NCI-H146 treated with DMSO at 0.1 percent for 48 hours (cell line): ENCODE measurements around the gene KBTBD12.

Experiments
- DNase-seq: peaks from one replicate; lab custom pipeline; 2025; ENCODE audit not compliant: unreplicated experiment; lab: John Stamatoyannopoulos, UW

The KBTBD12 gene

GRCh38 chr3:127984241-127984975, 69.4 kb downstream of the KBTBD12 start:
- no peak for DNase-seq

GRCh38 chr3:127985216-127985615, 70.2 kb downstream of the KBTBD12 start:
- DNase-seq = no peak

- DNase-seq = no peak
Measured at GRCh38 chr3:127985655-127986225, 70.7 kb downstream of the KBTBD12 start.

GRCh38 chr3:127986803-127987202, 71.8 kb downstream of the KBTBD12 start:
- no peak for DNase-seq

GRCh38 chr3:127987309-127987995, 72.4 kb downstream of the KBTBD12 start:
- no peak for DNase-seq

GRCh38 chr3:127988770-127989557, 73.9 kb downstream of the KBTBD12 start:
- DNase-seq = no peak

GRCh38 chr3:127990051-127990450, 75.0 kb downstream of the KBTBD12 start:
- DNase-seq = no peak

- DNase-seq = no peak
Measured at GRCh38 chr3:127990461-127990860, 75.4 kb downstream of the KBTBD12 start.

- no peak for DNase-seq
Measured at GRCh38 chr3:127991251-127991650, 76.2 kb downstream of the KBTBD12 start.

GRCh38 chr3:127991681-127992080, 76.6 kb downstream of the KBTBD12 start:
- no peak for DNase-seq

GRCh38 chr3:127992127-127992526, 77.1 kb downstream of the KBTBD12 start:
- DNase-seq = no peak

- DNase-seq = no peak
Measured at GRCh38 chr3:127994011-127994410, 79.0 kb downstream of the KBTBD12 start.

- no peak for DNase-seq
Measured at GRCh38 chr3:127997016-127997415, 82.0 kb downstream of the KBTBD12 start.

- peak; percentile 72 for DNase-seq
Measured at GRCh38 chr3:127997961-127998360, 82.9 kb downstream of the KBTBD12 start.

- DNase-seq = no peak
Measured at GRCh38 chr3:127998596-127998995, 83.6 kb downstream of the KBTBD12 start.

- DNase-seq = no peak
Measured at GRCh38 chr3:127999509-128000106, 84.6 kb downstream of the KBTBD12 start.

GRCh38 chr3:128001576-128001975, 86.5 kb downstream of the KBTBD12 start:
- DNase-seq = peak; percentile 61

GRCh38 chr3:128004661-128005060, 89.6 kb downstream of the KBTBD12 start:
- no peak for DNase-seq

- peak; percentile 36 for DNase-seq
Measured at GRCh38 chr3:128006061-128007032, 91.3 kb downstream of the KBTBD12 start.

- DNase-seq = no peak
Measured at GRCh38 chr3:128007033-128007424, 92.0 kb downstream of the KBTBD12 start.
